ENCODE measurements around the gene ATP1B1. TPM values are rescaled to one million over a fixed set of nuclear protein-coding genes. Genes with fewer than 3 reads are reported as not detected.

ATP1B1 gene
- total and polyA plus RNA-seq, 9 of the 15 experiments (the other 6 are each of a cell fraction or from before 2014, with no cell fraction given) = 0.76 to 3.0 (median 1.7) TPM

DNA sequence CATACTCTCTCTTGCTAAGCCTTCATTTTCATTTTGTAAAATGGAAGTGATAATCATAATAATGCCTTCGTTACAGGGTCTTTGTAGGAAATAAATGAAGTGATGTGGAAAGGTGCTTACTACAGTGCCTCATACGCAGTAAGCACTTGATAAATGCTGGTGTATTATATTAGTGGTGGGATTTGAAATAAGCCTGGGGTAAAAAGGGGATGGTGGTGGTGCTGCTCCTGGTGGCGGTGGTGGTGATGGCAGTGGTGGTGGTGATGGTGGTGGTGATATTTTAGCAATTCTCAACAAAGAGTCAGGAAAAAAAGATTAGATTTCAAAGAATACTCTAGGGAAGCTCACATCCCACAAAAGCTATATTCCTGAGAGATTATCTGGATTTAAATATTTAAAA is 35.5 kb upstream of the ATP1B1 start:
- H4K20me1 ChIP-seq (replicated peaks; ENCODE audit: control insufficient read depth, insufficient read depth, low read length) = no peaks in the 10 kb centered on the region
- intact Hi-C loops (cut with micrococcal nuclease) = no loop called here
- no peaks in the 10 kb centered on the region for H3K27me3 ChIP-seq (ENCODE audit: control insufficient read depth in 2 of 2, insufficient read depth in 2 of 2, low read length in 2 of 2)
- in situ Hi-C loops (cut with MboI) = no loop called here
- H3K27ac ChIP-seq (ENCODE audit: extremely low read depth, low read depth, low read length) = no peak overlapping the region
- no TSS peak for BruUV-seq (replicated peaks)
- WGBS (ENCODE audit: insufficient coverage, low coverage, missing lambda C conversion rate) = 2% methylated on average over 3 of the region's 3 CpGs
- DNase-seq (ENCODE audit: extremely low read depth in 1 of 4, low spot score in 3 of 4) = no peak
- ChIA-PET POLR2A (interaction anchor here (0.6 to 0.9 kb wide), 2 partner anchors 16 to 165 kb away, joined by 3 read pairs; no protein-coding TSS in a partner anchor), CTCF (ENCODE audit: low intra/inter-chr PET ratio) (no interaction called here)
- no peaks in the 10 kb centered on the region for H3K79me2 ChIP-seq (ENCODE audit: control insufficient read depth, insufficient read depth, low read length)
- H3K4me2 ChIP-seq (ENCODE audit: insufficient read depth, low read length) = no peak overlapping the region
- H3K9me1 ChIP-seq (ENCODE audit: control insufficient read depth, insufficient read depth, low read length) = no peaks in the 10 kb centered on the region
- no peak overlapping the region for H3K9ac ChIP-seq (ENCODE audit: insufficient read depth in 1 of 2, low read depth in 2 of 2, low read length in 2 of 2)
- no peak overlapping the region for H3K4me3 ChIP-seq
- H3K9me3 ChIP-seq (replicated peaks; ENCODE audit: control insufficient read depth, insufficient read depth, low read depth, low read length) = no peaks in the 10 kb centered on the region
- ATAC-seq = peak; percentile 65; the same call in 2 of the 3 replicates
- no peaks in the 10 kb centered on the region for H3K36me3 ChIP-seq (ENCODE audit: control insufficient read depth, insufficient read depth, low read length)
- TF ChIP-seq, protein P1, sequence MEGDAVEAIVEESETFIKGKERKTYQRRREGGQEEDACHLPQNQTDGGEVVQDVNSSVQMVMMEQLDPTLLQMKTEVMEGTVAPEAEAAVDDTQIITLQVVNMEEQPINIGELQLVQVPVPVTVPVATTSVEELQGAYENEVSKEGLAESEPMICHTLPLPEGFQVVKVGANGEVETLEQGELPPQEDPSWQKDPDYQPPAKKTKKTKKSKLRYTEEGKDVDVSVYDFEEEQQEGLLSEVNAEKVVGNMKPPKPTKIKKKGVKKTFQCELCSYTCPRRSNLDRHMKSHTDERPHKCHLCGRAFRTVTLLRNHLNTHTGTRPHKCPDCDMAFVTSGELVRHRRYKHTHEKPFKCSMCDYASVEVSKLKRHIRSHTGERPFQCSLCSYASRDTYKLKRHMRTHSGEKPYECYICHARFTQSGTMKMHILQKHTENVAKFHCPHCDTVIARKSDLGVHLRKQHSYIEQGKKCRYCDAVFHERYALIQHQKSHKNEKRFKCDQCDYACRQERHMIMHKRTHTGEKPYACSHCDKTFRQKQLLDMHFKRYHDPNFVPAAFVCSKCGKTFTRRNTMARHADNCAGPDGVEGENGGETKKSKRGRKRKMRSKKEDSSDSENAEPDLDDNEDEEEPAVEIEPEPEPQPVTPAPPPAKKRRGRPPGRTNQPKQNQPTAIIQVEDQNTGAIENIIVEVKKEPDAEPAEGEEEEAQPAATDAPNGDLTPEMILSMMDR (IDR thresholded peaks at IDR 0.05 in 2 of 3, conservative IDR thresholded peaks at IDR 0.05 in 1 of 3; ENCODE audit: insufficient read depth in 2 of 3, low read depth in 1 of 3, low read length in 3 of 3) = peak; percentile 3 to 35 (median 13); a peak in 1 of 6 replicates
- TF ChIP-seq ARID2 (IDR thresholded peaks at IDR 0.05) = no peak
- FAIRE-seq = no peak
- no peak overlapping the region for H2AFZ ChIP-seq (ENCODE audit: low read depth, low read length)
- H3K4me1 ChIP-seq (replicated peaks in 1 of 2; ENCODE audit: control insufficient read depth in 2 of 2, insufficient read depth in 2 of 2, low read length in 2 of 2) = no peaks in the 10 kb centered on the region
